A549 (cell line): ENCODE results near the gene SMAD6.

Source experiments
- BHLHE40 ChIP-seq: IDR thresholded peaks from 2 replicates; pipeline ENCODE4 v1.6.1; 2012; ENCODE audit warnings: low read depth, low read length, inconsistent platforms
- CEBPB ChIP-seq, 2 experiments: fragments of >200 bp in 1 of 2; sonication (Bioruptor Twin) in 1 of 2; formaldehyde crosslinking in 1 of 2; IDR thresholded peaks; 2 replicates each; pipeline ENCODE4 v1.6.1; 2012 to 2016
- EP300 ChIP-seq, 2 experiments: fragments of >200 bp; sonication (Bioruptor Twin); formaldehyde crosslinking; IDR thresholded peaks; 2 replicates in 1 of 2; 3 replicates in 1 of 2; pipeline ENCODE4 v1.6.1; 2016 to 2017

- TF ChIP-seq CEBPB (IDR thresholded peaks at IDR 0.05) = no peak
- TF ChIP-seq EP300 (IDR thresholded peaks at IDR 0.05) = no peak
- no peak for TF ChIP-seq BHLHE40
These were observed 120.1 kb downstream of the SMAD6 start for GRCh38 chr15:66822114-66822513.
